T-cell (primary cell): ENCODE measurements around the gene KHDRBS2. TPM values are rescaled to one million over a fixed set of nuclear protein-coding genes. Genes with fewer than 3 reads are reported as not detected.
"Not testable (repeated sequence)": the region's sequence is repeated elsewhere in the genome, so short reads cannot be mapped to it uniquely, and the experiment has no call there.

Experiments used
- ATAC-seq, 4 experiments: fragments of 200-7000 bp in 3 of 4; fragments of 150-1000 bp in 1 of 4; cut with Tn5 transposase; replicated peaks in 1 of 4; 1 replicate in 3 of 4; 2 replicates in 1 of 4; pipeline ENCODE4 v1.10.0; 2021; ENCODE audit warnings: moderate library complexity in 3 of 4, mild to moderate bottlenecking in 2 of 4, moderate number of reproducible peaks in 1 of 4
- CTCF ChIA-PET, 2 donors: fragments of 300-600 bp; sonication (Branson Sonifier 250); formaldehyde crosslinking; loops; one replicate each; lab custom pipeline; 2022; ENCODE audit warnings: antibody characterized with exemption in 2 of 2; lab: Charles Lee
- POLR2A ChIA-PET, 2 donors: fragments of 300-600 bp; sonication (Branson Sonifier 250); formaldehyde crosslinking; loops; one replicate each; lab custom pipeline; 2022; ENCODE audit warnings: antibody characterized with exemption in 2 of 2; lab: Charles Lee
- DNase-seq, 35 experiments: peaks; one replicate each; pipeline versions ENCODE4 v3.0.0 to v3.0.0-alpha.2; 2013 to 2023
- H3K27ac ChIP-seq: one replicate; pipeline ENCODE4 v1.5.1; 2013; ENCODE audit warnings: low read length
- H3K27me3 ChIP-seq, 2 experiments: replicated peaks in 1 of 2; 1 replicate in 1 of 2; 2 replicates in 1 of 2; pipeline versions ENCODE4 v1.6.1 to v1.7.0; 2013; ENCODE audit warnings: low read length in 1 of 2, mixed read lengths in 1 of 2; ENCODE audit not compliant: control insufficient read depth in 2 of 2, insufficient read depth in 2 of 2; ENCODE audit errors: extremely low read depth in 1 of 2
- H3K36me3 ChIP-seq, 2 donors: 1 replicate in 1 of 2; 2 replicates in 1 of 2; pipeline versions ENCODE4 v1.6.1 to v1.7.0; 2013; ENCODE audit warnings: low read length in 1 of 2; ENCODE audit not compliant: control insufficient read depth in 2 of 2, insufficient read depth in 1 of 2; ENCODE audit errors: extremely low read depth in 1 of 2
- H3K4me1 ChIP-seq, 2 experiments: 1 replicate in 1 of 2; 2 replicates in 1 of 2; pipeline versions ENCODE4 v1.6.1 to v1.7.0; 2013; ENCODE audit warnings: low read length in 2 of 2, mixed read lengths in 1 of 2; ENCODE audit not compliant: insufficient read depth in 2 of 2, control insufficient read depth in 1 of 2; ENCODE audit errors: extremely low read depth in 1 of 2
- H3K4me3 ChIP-seq, 2 donors: 1 replicate in 1 of 2; 2 replicates in 1 of 2; pipeline versions ENCODE4 v1.5.1 to v1.7.0; 2013; ENCODE audit warnings: mild to moderate bottlenecking in 2 of 2, low read length in 1 of 2, moderate library complexity in 1 of 2; ENCODE audit not compliant: control insufficient read depth in 1 of 2; ENCODE audit errors: extremely low read depth in 1 of 2
- H3K9me3 ChIP-seq: 2 replicates; pipeline ENCODE4 v1.7.0; 2013
- H3K27ac Mint-ChIP-seq, 2 donors: one replicate each; pipeline ENCODE4 v1.8.0; 2020 to 2021; ENCODE audit warnings: mild to moderate bottlenecking in 2 of 2, mixed read lengths in 2 of 2
- H3K27me3 Mint-ChIP-seq, 2 donors: one replicate each; pipeline ENCODE4 v1.8.0; 2021 to 2022; ENCODE audit warnings: mixed read lengths in 2 of 2
- H3K36me3 Mint-ChIP-seq: one replicate; pipeline ENCODE4 v1.8.0; 2021; ENCODE audit warnings: mixed read lengths
- H3K4me1 Mint-ChIP-seq, 3 donors: one replicate each; pipeline ENCODE4 v1.8.0; 2020 to 2022; ENCODE audit warnings: mixed read lengths in 3 of 3, mild to moderate bottlenecking in 1 of 3
- H3K4me3 Mint-ChIP-seq, 3 donors: one replicate each; pipeline ENCODE4 v1.8.0; 2020 to 2022; ENCODE audit warnings: mild to moderate bottlenecking in 3 of 3, mixed read lengths in 3 of 3, moderate library complexity in 3 of 3
- H3K9me3 Mint-ChIP-seq, 3 donors: one replicate each; pipeline ENCODE4 v1.8.0; 2020 to 2022; ENCODE audit warnings: mixed read lengths in 3 of 3
- WGBS: methylation state at CpG from one replicate; pipeline ENCODE4 v1.1.5; 2013; ENCODE audit warnings: missing lambda C conversion rate; ENCODE audit not compliant: insufficient coverage; 5-methylcytosine and 5-hydroxymethylcytosine counted together
- total RNA-seq, 35 experiments: library from RNA in 6 of 35; stranded (reverse) in 6 of 35; fragments of 120-200 nt in 1 of 35; gene quantifications; one replicate each; pipeline versions ENCODE4 v1.2.1 to v1.2.4 and lab custom pipeline; 2013 to 2026

The KHDRBS2 gene
- total RNA-seq, 5 donors from 2014 or later (not counting 1 experiment from before 2014, with no cell fraction given) = 0.18 to 0.49 TPM; not detected in 3

DNA sequence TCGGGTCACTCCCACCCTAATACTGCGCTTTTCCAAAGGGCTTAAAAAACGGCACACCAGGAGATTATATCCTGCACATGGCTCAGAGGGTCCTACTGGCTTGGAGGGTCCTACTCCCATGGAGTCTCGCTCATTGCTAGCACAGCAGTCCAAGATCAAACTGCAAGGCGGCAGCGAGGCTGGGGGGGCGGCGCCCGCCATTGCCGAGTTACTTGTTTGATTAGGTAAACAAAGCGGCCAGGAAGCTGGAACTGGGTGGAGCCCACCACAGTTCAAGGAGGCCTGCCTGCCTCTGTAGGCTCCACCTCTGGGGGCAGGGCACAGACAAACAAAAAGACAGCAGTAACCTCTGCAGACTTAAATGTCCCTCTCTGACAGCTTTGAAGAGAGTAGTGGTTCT, 516.6 kb downstream of the KHDRBS2 start:
- H3K27ac ChIP-seq, H3K4me3 ChIP-seq, H3K4me1 Mint-ChIP-seq, ATAC-seq, H3K9me3 ChIP-seq, H3K27me3 Mint-ChIP-seq, CTCF ChIA-PET, H3K4me3 Mint-ChIP-seq, DNase-seq, H3K4me1 ChIP-seq, H3K36me3 Mint-ChIP-seq, H3K27ac Mint-ChIP-seq, POLR2A ChIA-PET, H3K36me3 ChIP-seq, H3K27me3 ChIP-seq: not testable (repeated sequence)
- H3K9me3 Mint-ChIP-seq = peaks cover 17 to 23% (median 22%) of the 10 kb centered on the region in 3 donors
- WGBS = no CpG with 5 or more reads among the region's 11 CpGs

DNA sequence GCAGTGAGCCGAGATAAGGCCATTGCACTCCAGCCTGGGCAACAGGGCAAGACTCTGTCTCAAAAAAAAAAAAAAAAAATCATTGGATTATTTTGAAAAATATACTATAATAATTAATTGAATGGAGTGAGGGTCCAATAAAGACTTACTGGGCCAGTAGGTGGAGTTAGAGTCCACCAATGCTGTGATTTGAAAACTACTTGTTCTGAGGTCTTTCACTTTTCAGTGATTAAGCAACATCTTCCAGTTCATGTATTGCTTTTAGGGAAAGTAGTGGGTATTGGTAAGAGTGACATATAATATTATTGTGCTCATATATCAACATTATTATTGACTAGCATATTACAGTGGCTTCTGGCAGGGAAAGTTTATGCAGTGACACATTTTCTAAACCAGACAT, 530.3 kb downstream of the KHDRBS2 start:
- H3K27ac Mint-ChIP-seq = no peak overlapping the region
- ChIA-PET CTCF (no interaction called here), POLR2A (no interaction called here)
- no peaks in the 10 kb centered on the region for H3K4me1 ChIP-seq
- no peaks in the 10 kb centered on the region for H3K27me3 ChIP-seq
- H3K4me3 Mint-ChIP-seq = no peak overlapping the region
- H3K4me1 Mint-ChIP-seq = no peaks in the 10 kb centered on the region
- H3K36me3 Mint-ChIP-seq = no peaks in the 10 kb centered on the region
- no CpG with 5 or more reads among the region's 1 CpG for WGBS
- H3K27ac ChIP-seq = no peak overlapping the region
- ATAC-seq = no peak
- H3K9me3 Mint-ChIP-seq = peaks cover 12 to 34% (median 22%) of the 10 kb centered on the region in 3 donors
- no peaks in the 10 kb centered on the region for H3K36me3 ChIP-seq
- no peak overlapping the region for H3K4me3 ChIP-seq
- H3K9me3 ChIP-seq = no peaks in the 10 kb centered on the region
- DNase-seq = no peak
- no peaks in the 10 kb centered on the region for H3K27me3 Mint-ChIP-seq

DNA sequence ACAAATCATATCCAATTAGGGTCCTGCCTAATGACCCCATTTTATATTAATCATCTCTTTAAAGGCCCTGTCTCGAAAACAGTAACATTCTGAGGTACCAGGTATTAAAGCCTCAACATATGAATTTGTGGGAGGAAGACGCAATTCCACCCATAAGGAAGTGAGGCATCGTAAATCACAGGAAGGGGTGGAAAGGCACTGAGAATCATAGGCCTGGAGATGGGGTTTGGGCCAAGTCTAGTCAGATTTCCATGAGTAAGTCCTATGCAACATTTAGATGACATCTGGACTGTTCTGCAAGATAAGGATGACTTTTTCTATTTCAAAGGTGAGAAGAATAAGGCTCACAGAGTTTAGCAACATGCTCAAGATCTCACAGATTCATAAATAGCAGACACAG, 534.0 kb downstream of the KHDRBS2 start:
- ChIA-PET CTCF (interaction anchor here in 1 of 2 donors (0.7 kb wide), 1 partner anchor 15 kb away, joined by 8 read pairs; no protein-coding TSS in a partner anchor), POLR2A (no interaction called here)
- Histone ChIP-seq H3K27ac (no peak overlapping the region), H3K9me3 (no peaks in the 10 kb centered on the region), H3K36me3 (no peaks in the 10 kb centered on the region), H3K4me3 (no peak overlapping the region), H3K27me3 (no peaks in the 10 kb centered on the region), H3K4me1 (no peaks in the 10 kb centered on the region)
- no peaks in the 10 kb centered on the region for H3K27me3 Mint-ChIP-seq
- no peak overlapping the region for H3K27ac Mint-ChIP-seq
- ATAC-seq (no peak), DNase-seq (no peak)
- 100% methylated on average over 2 of the region's 3 CpGs for WGBS
- no peaks in the 10 kb centered on the region for H3K36me3 Mint-ChIP-seq
- no peak overlapping the region for H3K4me3 Mint-ChIP-seq
- no peaks in the 10 kb centered on the region for H3K4me1 Mint-ChIP-seq
- peaks cover 6 to 24% (median 10%) of the 10 kb centered on the region in 3 donors for H3K9me3 Mint-ChIP-seq

DNA sequence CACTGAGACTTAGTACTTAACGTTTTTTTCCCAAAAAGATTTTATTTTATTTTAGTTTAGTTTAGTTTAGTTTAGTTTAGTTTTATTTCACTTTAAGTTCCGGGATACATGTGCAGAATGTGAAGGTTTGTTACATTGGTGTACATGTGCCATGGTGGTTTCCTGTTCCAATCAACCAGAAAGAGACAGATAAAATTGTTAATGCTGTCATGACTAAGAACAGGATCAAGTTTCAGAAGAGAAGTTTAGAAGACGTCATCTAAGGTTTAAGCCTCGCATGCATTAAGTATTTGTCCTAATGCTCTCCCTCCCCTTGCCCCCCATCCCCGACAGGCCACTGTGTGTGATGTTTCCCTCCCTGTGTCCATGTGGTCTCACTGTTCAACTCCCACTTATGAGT, 540.0 kb downstream of the KHDRBS2 start:
- WGBS = no CpG with 5 or more reads among the region's 5 CpGs
- CTCF ChIA-PET = no interaction called here
- Histone ChIP-seq H3K9me3 (no peaks in the 10 kb centered on the region), H3K4me3 (no peak overlapping the region), H3K36me3 (no peaks in the 10 kb centered on the region), H3K27me3 (no peaks in the 10 kb centered on the region), H3K27ac (no peak overlapping the region), H3K4me1 (no peaks in the 10 kb centered on the region)
- no peaks in the 10 kb centered on the region for H3K36me3 Mint-ChIP-seq
- H3K27ac Mint-ChIP-seq = no peak overlapping the region
- no peak overlapping the region for H3K4me3 Mint-ChIP-seq
- DNase-seq = no peak
- H3K27me3 Mint-ChIP-seq = no peaks in the 10 kb centered on the region
- POLR2A ChIA-PET = no interaction called here
- ATAC-seq = no peak
- peaks cover 6 to 28% (median 8%) of the 10 kb centered on the region in 3 donors for H3K9me3 Mint-ChIP-seq
- H3K4me1 Mint-ChIP-seq = no peaks in the 10 kb centered on the region

DNA sequence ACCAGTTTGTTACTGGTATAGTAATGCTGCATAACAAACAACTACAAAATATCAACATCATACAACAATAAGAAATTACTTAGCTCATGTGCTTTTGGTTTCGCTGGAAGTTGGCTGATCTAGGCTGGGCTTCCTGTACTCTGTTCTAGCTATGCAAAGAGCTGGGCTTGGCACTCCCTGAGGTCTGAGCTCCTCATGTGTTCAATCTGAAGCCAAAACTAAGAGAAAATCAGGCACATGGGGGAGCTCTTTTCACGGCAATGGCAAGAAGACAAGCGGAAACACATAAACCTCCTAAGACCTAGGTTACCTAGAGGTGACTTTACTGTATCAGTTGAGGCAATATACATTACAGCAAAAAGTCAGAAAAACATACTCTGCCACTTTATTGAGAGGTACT, 574.2 kb downstream of the KHDRBS2 start:
- Histone ChIP-seq H3K4me1 (no peaks in the 10 kb centered on the region), H3K36me3 (no peaks in the 10 kb centered on the region), H3K4me3 (no peak overlapping the region), H3K9me3 (peaks cover 2% of the 10 kb centered on the region), H3K27ac (no peak overlapping the region), H3K27me3 (no peaks in the 10 kb centered on the region)
- WGBS = 100% methylated on average over 1 of the region's 3 CpGs
- H3K9me3 Mint-ChIP-seq = peaks cover 21 to 30% (median 22%) of the 10 kb centered on the region in 3 donors
- no peak for DNase-seq
- no peaks in the 10 kb centered on the region for H3K36me3 Mint-ChIP-seq
- POLR2A ChIA-PET = no interaction called here
- H3K4me3 Mint-ChIP-seq = no peak overlapping the region
- H3K4me1 Mint-ChIP-seq = no peaks in the 10 kb centered on the region
- CTCF ChIA-PET = no interaction called here
- no peaks in the 10 kb centered on the region for H3K27me3 Mint-ChIP-seq
- no peak overlapping the region for H3K27ac Mint-ChIP-seq
- ATAC-seq = no peak

DNA sequence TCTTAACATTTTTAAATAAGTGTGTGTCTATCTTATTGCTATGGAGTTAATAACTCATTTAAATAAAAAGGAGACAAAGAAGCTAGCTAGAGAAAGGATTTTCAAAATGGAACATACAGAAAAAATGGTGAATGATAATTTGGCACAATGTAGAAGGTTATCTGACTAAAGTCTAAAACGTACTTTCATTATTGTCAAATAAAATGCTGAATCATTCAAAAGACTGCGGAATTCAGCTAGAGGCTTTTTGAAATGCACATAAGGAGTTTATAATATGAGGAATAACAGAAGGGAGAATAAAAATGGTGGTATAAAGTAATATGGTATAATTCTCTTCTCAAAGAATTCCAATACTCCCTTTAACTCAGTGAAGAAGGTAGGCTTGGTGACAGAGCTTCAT, 597.9 kb downstream of the KHDRBS2 start:
- Histone ChIP-seq H3K27me3 (no peaks in the 10 kb centered on the region), H3K27ac (no peak overlapping the region), H3K4me1 (no peaks in the 10 kb centered on the region), H3K9me3 (no peaks in the 10 kb centered on the region), H3K4me3 (no peak overlapping the region), H3K36me3 (no peaks in the 10 kb centered on the region)
- DNase-seq (no peak), ATAC-seq (no peak)
- Mint-ChIP-seq H3K36me3 (no peaks in the 10 kb centered on the region), H3K4me1 (no peaks in the 10 kb centered on the region), H3K27ac (no peak overlapping the region), H3K27me3 (no peaks in the 10 kb centered on the region), H3K9me3 (peaks cover 7 to 23% (median 14%) of the 10 kb centered on the region in 3 donors), H3K4me3 (no peak overlapping the region)
- ChIA-PET POLR2A (no interaction called here), CTCF (no interaction called here)
- no CpG with 5 or more reads among the region's 2 CpGs for WGBS

DNA sequence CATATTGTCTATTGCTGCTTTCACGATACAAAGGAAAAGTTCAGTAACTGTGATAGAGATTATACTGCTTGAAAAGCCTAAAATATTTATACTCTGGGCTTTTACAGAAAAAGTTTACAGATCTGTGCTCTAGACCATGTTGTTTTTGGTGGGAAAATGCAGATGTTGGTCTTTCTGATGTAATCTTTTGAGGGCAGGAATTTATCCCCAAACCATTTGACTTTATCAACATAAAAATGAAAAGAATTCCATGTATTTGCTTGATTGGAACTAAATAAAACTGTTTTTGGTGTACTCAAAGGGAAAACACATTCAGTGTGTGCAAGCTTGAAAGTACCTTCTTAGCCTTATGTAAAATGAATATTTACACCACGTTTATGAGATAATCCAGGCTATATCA, 603.5 kb downstream of the KHDRBS2 start:
- no peaks in the 10 kb centered on the region for H3K4me1 Mint-ChIP-seq

More for the DNA sequence above, 603.5 kb downstream of the KHDRBS2 start:
- Mint-ChIP-seq H3K36me3 (no peaks in the 10 kb centered on the region), H3K9me3 (peaks cover 7 to 27% (median 15%) of the 10 kb centered on the region in 3 donors), H3K27me3 (no peaks in the 10 kb centered on the region), H3K27ac (no peak overlapping the region), H3K4me3 (no peak overlapping the region)
- Histone ChIP-seq H3K36me3 (no peaks in the 10 kb centered on the region), H3K4me1 (no peaks in the 10 kb centered on the region), H3K9me3 (no peaks in the 10 kb centered on the region), H3K27me3 (no peaks in the 10 kb centered on the region), H3K27ac (no peak overlapping the region), H3K4me3 (no peak overlapping the region)
- ChIA-PET CTCF (no interaction called here), POLR2A (no interaction called here)
- no peak for ATAC-seq
- WGBS = no CpG with 5 or more reads among the region's 2 CpGs
- no peak for DNase-seq
